ENCODE measurements around the gene OPN1SW. TPM values are rescaled to one million over a fixed set of nuclear protein-coding genes. Genes with fewer than 3 reads are reported as not detected.

OPN1SW gene
- total and polyA plus RNA-seq, 7 donors, result 0.10 TPM; not detected in 6

- DNase-seq, result no peak
Measured at GRCh38 chr7:128725531-128725930, 50.1 kb downstream of the OPN1SW start.

GRCh38 chr7:128724743-128725142 lies 50.9 kb downstream of the OPN1SW start:
- 83 to 92% (median 92%) methylated on average over 5 of the region's 5 CpGs for WGBS, 3 donors
- ATAC-seq, result no peak
- no peaks in the 10 kb centered on the region for H3K9me3 ChIP-seq
- DNase-seq, result no peak
- no peaks in the 10 kb centered on the region for H3K27me3 ChIP-seq (ENCODE audit: insufficient read depth in 3 of 3, low read length in 2 of 3)
- no peak overlapping the region for H3K4me3 ChIP-seq
- intact Hi-C loops (cut with DNase I), result no loop called here
- no peak overlapping the region for H3K27ac ChIP-seq
- H3K4me1 ChIP-seq, result no peaks in the 10 kb centered on the region
- no peak for TF ChIP-seq CTCF (IDR thresholded peaks at IDR 0.05)
- no peaks in the 10 kb centered on the region for H3K36me3 ChIP-seq (ENCODE audit: insufficient read depth in 1 of 2, low read depth in 1 of 2)

More at GRCh38 chr7:128725531-128725930, 50.1 kb downstream of the OPN1SW start:
- no peaks in the 10 kb centered on the region for H3K36me3 ChIP-seq (ENCODE audit: insufficient read depth in 1 of 2, low read depth in 1 of 2)
- no peak for ATAC-seq
- no peak overlapping the region for H3K27ac ChIP-seq
- H3K4me1 ChIP-seq, result no peaks in the 10 kb centered on the region
- H3K27me3 ChIP-seq (ENCODE audit: insufficient read depth in 3 of 3, low read length in 2 of 3), result no peaks in the 10 kb centered on the region
- intact Hi-C loops (cut with DNase I), result no loop called here
- no peak for TF ChIP-seq CTCF (IDR thresholded peaks at IDR 0.05)
- WGBS, 3 donors, result 85 to 92% (median 89%) methylated on average over 2 of the region's 2 CpGs
- no peaks in the 10 kb centered on the region for H3K9me3 ChIP-seq
- no peak overlapping the region for H3K4me3 ChIP-seq

Other genes with a start within 250 kb of the OPN1SW start
- 1 to 10 TPM in 2 of 4 donors, under 1 TPM in 2; 0.82 to 3.3 (median 1.7) TPM for gene GARIN1A, start 103.5 kb downstream of the OPN1SW start, total RNA-seq
- under 1 TPM; 0.27 to 0.62 (median 0.42) TPM for gene GARIN1A, start 103.5 kb downstream of the OPN1SW start, polyA plus RNA-seq
- 100 to 1,000 TPM in 1 of 4 donors, 10 to 100 TPM in 3; 52.0 to 236 (median 80.9) TPM for gene CALU, start 36.4 kb downstream of the OPN1SW start, total RNA-seq
- gene CALU, start 36.4 kb downstream of the OPN1SW start, polyA plus RNA-seq, result 100 to 1,000 TPM in 2 of 3 donors, 10 to 100 TPM in 1; 84.6 to 215 (median 141) TPM
- 10 to 100 TPM in 2 of 4 donors, 1 to 10 TPM in 2; 3.9 to 15.7 (median 11.7) TPM for gene CCDC136, start 16.2 kb upstream of the OPN1SW start, total RNA-seq
- gene CCDC136, start 16.2 kb upstream of the OPN1SW start, polyA plus RNA-seq, result 10 to 100 TPM; 13.4 to 24.5 (median 15.5) TPM
- 1,000 to 10,000 TPM; 2,884 to 6,311 (median 4,401) TPM for gene FLNC, start 54.6 kb upstream of the OPN1SW start, total RNA-seq
- gene FLNC, start 54.6 kb upstream of the OPN1SW start, polyA plus RNA-seq, result 1,000 to 10,000 TPM; 1,080 to 4,011 (median 1,658) TPM
- gene ATP6V1F, start 87.1 kb upstream of the OPN1SW start, total RNA-seq, result 100 to 1,000 TPM; 103 to 210 (median 131) TPM
- 100 to 1,000 TPM; 141 to 156 (median 143) TPM for gene ATP6V1F, start 87.1 kb upstream of the OPN1SW start, polyA plus RNA-seq
- under 1 TPM; 0.08 to 0.34 (median 0.23) TPM for gene KCP, start 134.9 kb upstream of the OPN1SW start, total RNA-seq
- under 1 TPM; 0.03 to 0.16 (median 0.12) TPM for gene KCP, start 134.9 kb upstream of the OPN1SW start, polyA plus RNA-seq
- gene IRF5, start 162.1 kb upstream of the OPN1SW start, total RNA-seq, result 1 to 10 TPM; 1.2 to 1.6 (median 1.3) TPM
- under 1 TPM; 0.44 to 0.80 (median 0.78) TPM for gene IRF5, start 162.1 kb upstream of the OPN1SW start, polyA plus RNA-seq

All from psoas muscle (tissue), 8 donors.